Measurements from ENCODE around the gene OMA1. TPM values are rescaled to one million over a fixed set of nuclear protein-coding genes. Genes with fewer than 3 reads are reported as not detected.

OMA1 gene
- total and polyA plus RNA-seq, 10 of the 15 experiments (the other 5 are each of a cell fraction or from before 2014, with no cell fraction given): 23.6 to 67.1 (median 47.1) TPM

GRCh38 chr1:58588396-58588795 lies 41.9 kb upstream of the OMA1 start:
- RAD21 ChIA-PET (ENCODE audit: unreplicated experiment): no interaction called here
- no peak overlapping the region for H3K9ac ChIP-seq (ENCODE audit: control insufficient read depth, insufficient read depth, low read length)
- H3K27me3 ChIP-seq (replicated peaks in 1 of 2; ENCODE audit: control insufficient read depth in 2 of 2, insufficient read depth in 2 of 2, low read length in 1 of 2): no peaks in the 10 kb centered on the region
- in situ Hi-C loops (cut with MboI): no loop called here
- no peaks in the 10 kb centered on the region for H3K9me3 ChIP-seq (replicated peaks; ENCODE audit: control insufficient read depth, insufficient read depth, low read length)
- POLR2A ChIA-PET: no interaction called here
- H3K36me3 ChIP-seq (ENCODE audit: control insufficient read depth in 2 of 2, insufficient read depth in 2 of 2, low read length in 1 of 2): no peaks in the 10 kb centered on the region
- no peak overlapping the region for H2AFZ ChIP-seq (ENCODE audit: control insufficient read depth, low read depth, low read length)
- WGBS (ENCODE audit: insufficient coverage, insufficient replicate concordance, low lambda C conversion rate, missing lambda C conversion rate): 88% methylated on average over 5 of the region's 5 CpGs
- no TSS peak for BruUV-seq (replicated peaks)
- H4K20me1 ChIP-seq (ENCODE audit: control insufficient read depth, insufficient read depth): no peaks in the 10 kb centered on the region
- peaks cover 19% of the 10 kb centered on the region for H3K4me1 ChIP-seq (ENCODE audit: control insufficient read depth, insufficient read depth, low read length)
- CTCF ChIA-PET: no interaction called here
- DNase-seq (ENCODE audit: low read depth, low spot score) (no peak), ATAC-seq (no peak), FAIRE-seq (no peak)
- H3K79me2 ChIP-seq (ENCODE audit: control insufficient read depth, insufficient read depth, low read length): no peaks in the 10 kb centered on the region
- intact Hi-C loops (cut with micrococcal nuclease; ENCODE audit: unreplicated experiment): no loop called here
- no peak overlapping the region for H3K4me2 ChIP-seq (ENCODE audit: control insufficient read depth, insufficient read depth)
- H3K27ac ChIP-seq (ENCODE audit: control insufficient read depth, insufficient read depth): no peak overlapping the region
- no peak overlapping the region for H3K4me3 ChIP-seq
- SMC1A ChIA-PET (ENCODE audit: uncharacterized antibody, unreplicated experiment): interaction anchor here (0.8 kb wide), 1 partner anchor 16 kb away, joined by 3 read pairs; no protein-coding TSS in a partner anchor
- TF ChIP-seq ZBTB4 (CRISPR knock-in tag; IDR thresholded peaks at IDR 0.05) (no peak), BHLHE40 (IDR thresholded peaks at IDR 0.05; ENCODE audit: borderline replicate concordance in 1 of 2, low read depth in 2 of 2, low read length in 1 of 2) (no peak), SKIL (IDR thresholded peaks at IDR 0.05; ENCODE audit: low read depth, poor library complexity, severe bottlenecking) (no peak), POU2F2 (IDR thresholded peaks at IDR 0.05; ENCODE audit: borderline replicate concordance, low read depth, low read length) (no peak), ZBED1 (IDR thresholded peaks at IDR 0.05; ENCODE audit: borderline replicate concordance) (no peak), CHD2 (IDR thresholded peaks at IDR 0.05; ENCODE audit: borderline replicate concordance, low read depth, low read length) (no peak), ESRRA (IDR thresholded peaks at IDR 0.05; ENCODE audit: low read length) (no peak), CHD1 (IDR thresholded peaks at IDR 0.05; ENCODE audit: low read depth, low read length) (no peak), ZBTB33 (IDR thresholded peaks at IDR 0.05) (no peak), CEBPZ (IDR thresholded peaks at IDR 0.05; ENCODE audit: low read depth, low read length) (no peak), DPF2 (IDR thresholded peaks at IDR 0.05) (no peak), NR2F1 (conservative IDR thresholded peaks at IDR 0.05) (no peak), RAD51 (IDR thresholded peaks at IDR 0.05) (no peak)

All from GM12878 (cell line).